SK-N-SH (cell line): ENCODE data around the gene ST6GALNAC6. TPM values are rescaled to one million over a fixed set of nuclear protein-coding genes. Genes with fewer than 3 reads are reported as not detected.

Source experiments
- CTCF ChIA-PET: fragments of 300-600, 350-600 bp; formaldehyde crosslinking; extraction: SDS; loops from one replicate; lab custom pipeline; 2021; lab: Yijun Ruan, JAX
- POLR2A ChIA-PET: fragments of 350-600 bp; sonication (Branson Sonifier 250); formaldehyde crosslinking; extraction: SDS; loops from one replicate; lab custom pipeline; 2020; ENCODE audit warnings: antibody characterized with exemption, inconsistent platforms; lab: Yijun Ruan, JAX
- DNase-seq: peaks from one replicate; pipeline ENCODE4 v3.0.0; 2012
- H2AFZ ChIP-seq: fragments of 200-600 bp; sonication (generic); 2 replicates; pipeline ENCODE4 v1.8.1; 2016; ENCODE audit warnings: antibody characterized with exemption, mild to moderate bottlenecking, low read depth
- H3F3A ChIP-seq: fragments of 200-600 bp; sonication (generic); replicated peaks from 2 replicates; pipeline ENCODE3; 2016; ENCODE audit warnings: antibody characterized with exemption, mild to moderate bottlenecking; ENCODE audit not compliant: insufficient read depth
- H3K27ac ChIP-seq, 2 experiments: fragments of 200-500 bp in 1 of 2; fragments of 200-600 bp in 1 of 2; sonication (Bioruptor generic) in 1 of 2; sonication (generic), shearing (Covaris generic) in 1 of 2; 2 replicates each; pipeline versions ENCODE4 v1.5.1 to v1.6.1; 2014 to 2016; ENCODE audit warnings: low read depth in 2 of 2, inconsistent platforms in 1 of 2, low read length in 1 of 2, mild to moderate bottlenecking in 1 of 2, mixed read lengths in 1 of 2
- H3K27me3 ChIP-seq: fragments of 200-600 bp; sonication (generic), shearing (Covaris generic); 2 replicates; pipeline ENCODE4 v1.6.1; 2016; ENCODE audit warnings: mixed run types; ENCODE audit not compliant: insufficient read depth
- H3K36me3 ChIP-seq, 2 experiments: fragments of 200-500 bp in 1 of 2; fragments of 200-600 bp in 1 of 2; sonication (Bioruptor generic) in 1 of 2; sonication (generic) in 1 of 2; replicated peaks in 1 of 2; 2 replicates each; pipeline versions ENCODE3 to v1.5.1; 2014 to 2016; ENCODE audit warnings: low read length in 1 of 2, mild to moderate bottlenecking in 1 of 2; ENCODE audit not compliant: insufficient read depth in 2 of 2, control insufficient read depth in 1 of 2
- H3K4me1 ChIP-seq, 2 experiments: fragments of 200-500 bp in 1 of 2; fragments of 200-600 bp in 1 of 2; sonication (Bioruptor generic) in 1 of 2; sonication (generic), shearing (Covaris generic) in 1 of 2; 2 replicates each; pipeline versions ENCODE4 v1.5.1 to v1.6.1; 2014 to 2016; ENCODE audit warnings: low read depth in 1 of 2, low read length in 1 of 2, mixed run types in 1 of 2; ENCODE audit not compliant: insufficient read depth in 2 of 2, control insufficient read depth in 1 of 2
- H3K4me2 ChIP-seq: fragments of 200-600 bp; sonication (generic), shearing (Covaris generic); 2 replicates; pipeline ENCODE4 v1.6.1; 2017; ENCODE audit warnings: mixed run types
- H3K4me3 ChIP-seq, 2 experiments: fragments of 200-500 bp in 1 of 2; fragments of 200-600 bp in 1 of 2; sonication (Bioruptor generic) in 1 of 2; sonication (generic), shearing (Covaris generic) in 1 of 2; 2 replicates each; pipeline versions ENCODE4 v1.5.1 to v1.8.1; 2014 to 2016; ENCODE audit warnings: low read depth in 2 of 2, inconsistent platforms in 1 of 2, low read length in 1 of 2, mild to moderate bottlenecking in 1 of 2, mixed read lengths in 1 of 2, moderate library complexity in 1 of 2
- H3K79me2 ChIP-seq: fragments of 200-600 bp; sonication (generic); 2 replicates; pipeline ENCODE4 v1.8.1; 2017; ENCODE audit warnings: mild to moderate bottlenecking; ENCODE audit not compliant: insufficient read depth
- H3K9ac ChIP-seq: fragments of 200-600 bp; sonication (generic); 2 replicates; pipeline ENCODE4 v1.6.1; 2017; ENCODE audit warnings: mixed run types
- H3K9me2 ChIP-seq: fragments of 200-600 bp; sonication (generic); 2 replicates; pipeline ENCODE4 v1.6.1; 2017; ENCODE audit warnings: mixed run types
- H3K9me3 ChIP-seq: fragments of 200-600 bp; sonication (generic); 2 replicates; pipeline ENCODE4 v1.6.1; 2017; ENCODE audit warnings: mixed run types, mild to moderate bottlenecking, moderate library complexity
- H4K20me1 ChIP-seq: fragments of 200-600 bp; sonication (generic); 2 replicates; pipeline ENCODE4 v1.6.1; 2017; ENCODE audit warnings: mild to moderate bottlenecking, mixed run types; ENCODE audit not compliant: insufficient read depth
- EZH2phosphoT487 ChIP-seq: fragments of 200-600 bp; sonication (generic); IDR thresholded peaks from 2 replicates; pipeline ENCODE4 v1.6.1; 2017; ENCODE audit warnings: low read depth, mixed run types, mild to moderate bottlenecking, antibody characterized with exemption, moderate library complexity, borderline replicate concordance
- GATA2 ChIP-seq: sonication (generic); formaldehyde crosslinking; IDR thresholded peaks from 2 replicates; pipeline ENCODE4 v1.5.0; 2020; ENCODE audit warnings: mild to moderate bottlenecking, missing genetic modification reagents
- JUND ChIP-seq: IDR thresholded peaks from 2 replicates; pipeline ENCODE4 v1.4.0; 2012
- MEF2A ChIP-seq: IDR thresholded peaks from 2 replicates; pipeline ENCODE4 v1.4.0; 2012; ENCODE audit warnings: low read depth, borderline replicate concordance
- NRF1 ChIP-seq: IDR thresholded peaks from 2 replicates; pipeline ENCODE4 v1.6.1; 2012; ENCODE audit warnings: low read depth, mild to moderate bottlenecking, low read length
- SMC3 ChIP-seq: IDR thresholded peaks from 2 replicates; pipeline ENCODE4 v1.6.1; 2012; ENCODE audit warnings: low read depth, low read length, improper control_type of control experiment
- YY1 ChIP-seq: IDR thresholded peaks from 2 replicates; pipeline ENCODE4 v1.4.0; 2012; ENCODE audit warnings: low read depth, mild to moderate bottlenecking
- WGBS: methylation state at CpG from one replicate; pipeline ENCODE4 v1.1.6; 2017; ENCODE audit warnings: low lambda C conversion rate; 5-methylcytosine and 5-hydroxymethylcytosine counted together
- polyA plus RNA-seq, 3 experiments: library from polyadenylated mRNA; depleted of rRNA; stranded (reverse); fragments of >200 nt; gene quantifications; 2 replicates each; pipeline ENCODE4 v1.2.3, GENCODE V29; 2012
- TF ChIP-seq, protein P1 (sequence below): fragments of 150-350 bp; IDR thresholded peaks from 2 replicates; pipeline ENCODE4 v1.6.1; 2016; ENCODE audit warnings: mild to moderate bottlenecking, low read depth, low read length
- TF ChIP-seq, protein P2 (sequence below): IDR thresholded peaks from 2 replicates; pipeline ENCODE4; 2012
- TF ChIP-seq, protein P3 (sequence below): IDR thresholded peaks from 2 replicates; pipeline ENCODE4 v1.4.0; 2012; ENCODE audit warnings: low read depth, borderline replicate concordance

The ST6GALNAC6 gene
- polyA plus RNA-seq, 1 of the 3 experiments (the other 2 are of a cell fraction), result 34.8 TPM

DNA sequence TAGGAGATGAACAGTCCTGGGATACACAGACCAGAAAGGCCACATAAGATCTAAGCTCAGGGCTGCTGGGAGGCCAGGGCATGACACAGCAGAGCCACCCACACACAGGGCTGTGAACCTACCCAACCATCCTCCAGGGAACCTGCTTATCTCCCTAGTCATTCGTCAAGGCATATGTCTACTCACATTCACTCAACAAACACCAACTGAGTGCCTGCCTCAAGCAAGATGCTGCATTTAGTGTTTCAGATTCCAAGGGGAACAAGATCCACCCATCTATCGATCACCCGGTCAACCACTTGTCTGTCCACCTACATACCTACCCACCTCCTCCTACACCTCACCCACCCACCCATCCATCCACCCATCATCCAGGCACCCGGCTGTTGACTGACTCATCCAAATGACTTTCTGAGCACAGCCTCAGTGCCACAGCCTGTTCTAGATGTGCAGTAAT is 36.4 kb upstream of the ST6GALNAC6 start (continued):
- TF ChIP-seq, protein P1, sequence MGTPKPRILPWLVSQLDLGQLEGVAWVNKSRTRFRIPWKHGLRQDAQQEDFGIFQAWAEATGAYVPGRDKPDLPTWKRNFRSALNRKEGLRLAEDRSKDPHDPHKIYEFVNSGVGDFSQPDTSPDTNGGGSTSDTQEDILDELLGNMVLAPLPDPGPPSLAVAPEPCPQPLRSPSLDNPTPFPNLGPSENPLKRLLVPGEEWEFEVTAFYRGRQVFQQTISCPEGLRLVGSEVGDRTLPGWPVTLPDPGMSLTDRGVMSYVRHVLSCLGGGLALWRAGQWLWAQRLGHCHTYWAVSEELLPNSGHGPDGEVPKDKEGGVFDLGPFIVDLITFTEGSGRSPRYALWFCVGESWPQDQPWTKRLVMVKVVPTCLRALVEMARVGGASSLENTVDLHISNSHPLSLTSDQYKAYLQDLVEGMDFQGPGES, result no peak
- TF ChIP-seq JUND, result no peak
- TF ChIP-seq YY1, result no peak
- no peak for TF ChIP-seq GATA2 (CRISPR knock-in tag)
- TF ChIP-seq, protein P2, sequence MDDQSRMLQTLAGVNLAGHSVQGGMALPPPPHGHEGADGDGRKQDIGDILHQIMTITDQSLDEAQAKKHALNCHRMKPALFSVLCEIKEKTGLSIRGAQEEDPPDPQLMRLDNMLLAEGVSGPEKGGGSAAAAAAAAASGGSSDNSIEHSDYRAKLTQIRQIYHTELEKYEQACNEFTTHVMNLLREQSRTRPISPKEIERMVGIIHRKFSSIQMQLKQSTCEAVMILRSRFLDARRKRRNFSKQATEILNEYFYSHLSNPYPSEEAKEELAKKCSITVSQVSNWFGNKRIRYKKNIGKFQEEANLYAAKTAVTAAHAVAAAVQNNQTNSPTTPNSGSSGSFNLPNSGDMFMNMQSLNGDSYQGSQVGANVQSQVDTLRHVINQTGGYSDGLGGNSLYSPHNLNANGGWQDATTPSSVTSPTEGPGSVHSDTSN, result no peak
- TF ChIP-seq NRF1, result no peak

DNA sequence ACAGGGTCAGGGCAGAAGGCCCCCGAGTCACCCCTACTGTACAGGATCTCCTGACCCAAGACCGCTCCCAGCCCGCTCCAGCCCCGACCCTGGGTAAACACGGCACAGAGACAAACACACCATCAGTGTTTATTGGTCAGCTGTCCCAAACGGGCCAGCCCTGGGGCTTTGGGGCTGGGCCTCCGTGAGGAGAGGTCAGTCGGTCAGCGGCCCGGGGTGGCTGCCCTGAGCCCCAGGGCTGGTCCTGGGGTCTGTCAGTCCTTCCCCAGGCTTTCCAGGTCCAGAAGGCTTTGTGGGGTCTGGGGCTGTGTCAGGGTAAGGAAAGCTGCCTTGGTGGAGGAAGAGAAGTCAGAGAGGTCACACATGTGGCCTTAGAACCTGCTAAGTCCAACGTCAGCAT is 35.6 kb upstream of the ST6GALNAC6 start:
- Histone ChIP-seq H3K9me2 (no peaks in the 10 kb centered on the region), H3K9ac (no peak overlapping the region), H3K4me2 (peak overlapping the region; percentile 91; the same call in 1 of the 2 replicates), H3K36me3 (peaks cover 3 to 7% of the 10 kb centered on the region in 2 experiments), H3K4me1 (peaks cover 18 to 44% of the 10 kb centered on the region in 2 experiments), H3K4me3 (no peak overlapping the region), H3F3A (peaks cover 12% of the 10 kb centered on the region)
- DNase-seq, result no peak
- TF ChIP-seq, protein P1, result no peak
- TF ChIP-seq MEF2A (no peak), EZH2phosphoT487 (no peak), SMC3 (no peak)
- TF ChIP-seq, protein P3, sequence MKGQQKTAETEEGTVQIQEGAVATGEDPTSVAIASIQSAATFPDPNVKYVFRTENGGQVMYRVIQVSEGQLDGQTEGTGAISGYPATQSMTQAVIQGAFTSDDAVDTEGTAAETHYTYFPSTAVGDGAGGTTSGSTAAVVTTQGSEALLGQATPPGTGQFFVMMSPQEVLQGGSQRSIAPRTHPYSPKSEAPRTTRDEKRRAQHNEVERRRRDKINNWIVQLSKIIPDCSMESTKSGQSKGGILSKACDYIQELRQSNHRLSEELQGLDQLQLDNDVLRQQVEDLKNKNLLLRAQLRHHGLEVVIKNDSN, result no peak
- TF ChIP-seq, all 33 proteins: peak for 0
- Histone ChIP-seq H3K9me3 (no peaks in the 10 kb centered on the region), H4K20me1 (0 out of 2 replicates have a peak, but pooled peaks cover 6% of the 10 kb centered on the region), H2AFZ (no peak overlapping the region), H3K27me3 (no peaks in the 10 kb centered on the region), H3K27ac (no peak overlapping the region; a peak in 1 of 4 replicates), H3K79me2 (peaks cover 46% of the 10 kb centered on the region)
- ChIA-PET CTCF (interaction anchor here (1.1 to 3.8 kb wide), 5 partner anchors 9 to 182 kb away, joined by 3 to 32 read pairs (median 7); no protein-coding TSS in a partner anchor), POLR2A (no interaction called here)
- WGBS, result 53% methylated on average over 2 of the region's 11 CpGs
